Lower lobe of right lung (tissue), 2 donors: Measurements from ENCODE around the gene DLK2. TPM values are rescaled to one million over a fixed set of nuclear protein-coding genes. Genes with fewer than 3 reads are reported as not detected.
"Not testable (repeated sequence)": the region's sequence is repeated elsewhere in the genome, so short reads cannot be mapped to it uniquely, and the experiment has no call there.

Experiments used
- ATAC-seq, 2 donors: fragments of 200-7000 bp; cut with Tn5 transposase; one replicate each; pipeline ENCODE4 v1.9.1; 2020 to 2022; ENCODE audit warnings: mild to moderate bottlenecking in 2 of 2, moderate library complexity in 2 of 2
- DNase-seq: peaks from one replicate; pipeline ENCODE4 v3.0.0-alpha.2; 2020
- H3K27ac ChIP-seq: fragments of 200-600 bp; one replicate; pipeline ENCODE4 v1.8.0; 2022
- H3K27me3 ChIP-seq: fragments of 200-600 bp; one replicate; pipeline ENCODE4 v1.8.0; 2022; ENCODE audit warnings: low read depth
- H3K36me3 ChIP-seq: fragments of 200-600 bp; one replicate; pipeline ENCODE4 v1.8.0; 2022; ENCODE audit warnings: mild to moderate bottlenecking
- H3K4me1 ChIP-seq: fragments of 200-600 bp; one replicate; pipeline ENCODE4 v1.8.0; 2022
- H3K4me3 ChIP-seq: fragments of 200-600 bp; one replicate; pipeline ENCODE4 v1.8.0; 2022; ENCODE audit warnings: mild to moderate bottlenecking
- H3K9me3 ChIP-seq: fragments of 200-600 bp; one replicate; pipeline ENCODE4 v1.8.0; 2022
- CTCF ChIP-seq: fragments of 200-600 bp; IDR thresholded peaks from one replicate; pipeline ENCODE4 v1.8.0; 2022; ENCODE audit warnings: antibody characterized with exemption, mild to moderate bottlenecking
- intact Hi-C: fragments of 100-400 bp; cut with DNase I; formaldehyde crosslinking; loops from one replicate; pipeline ENCODE4 v1.11.0; 2022
- total RNA-seq: library from RNA; stranded (reverse); fragmentation: NEBNext Ultra II Directional; extraction: Animal tissue kit (Norgen Biotek cat#: 25700); gene quantifications from one replicate; pipeline ENCODE4 v1.2.1, GENCODE V29; 2021
- donor health status: DM: no; HTN: yes; CAD: no; lungs with severe emphysema.

DLK2 gene
- total RNA-seq, 1 donor from 2014 or later = 0.53 TPM

- Histone ChIP-seq H3K4me3 (no peak overlapping the region), H3K36me3 (no peaks in the 10 kb centered on the region), H3K27me3 (peaks cover 31% of the 10 kb centered on the region), H3K4me1 (no peaks in the 10 kb centered on the region), H3K27ac (no peak overlapping the region), H3K9me3 (no peaks in the 10 kb centered on the region)
- DNase-seq (no peak), ATAC-seq (no peak)
- no peak for TF ChIP-seq CTCF
- intact Hi-C loops = no loop called here
These were observed 10.6 kb upstream of the DLK2 start for GRCh38 chr6:43465948-43466347.

GRCh38 chr6:43464337-43464736, 9.0 kb upstream of the DLK2 start:
- no peak overlapping the region for H3K27ac ChIP-seq
- H3K27me3 ChIP-seq = peaks cover 38% of the 10 kb centered on the region
- no peaks in the 10 kb centered on the region for H3K9me3 ChIP-seq
- ATAC-seq (no peak), DNase-seq (no peak)
- intact Hi-C loops = no loop called here
- H3K4me3 ChIP-seq = no peak overlapping the region
- no peaks in the 10 kb centered on the region for H3K36me3 ChIP-seq
- H3K4me1 ChIP-seq = no peaks in the 10 kb centered on the region
- no peak for TF ChIP-seq CTCF

GRCh38 chr6:43461936-43462335, 6.6 kb upstream of the DLK2 start:
- Histone ChIP-seq H3K4me3 (no peak overlapping the region), H3K27ac (no peak overlapping the region), H3K9me3 (no peaks in the 10 kb centered on the region), H3K27me3 (peaks cover 47% of the 10 kb centered on the region), H3K4me1 (no peaks in the 10 kb centered on the region), H3K36me3 (no peaks in the 10 kb centered on the region)
- intact Hi-C loops = no loop called here
- DNase-seq (no peak), ATAC-seq (no peak)
- no peak for TF ChIP-seq CTCF

- peaks cover 5% of the 10 kb centered on the region for H3K4me1 ChIP-seq
- no peak overlapping the region for H3K4me3 ChIP-seq
- no peak overlapping the region for H3K27ac ChIP-seq
- TF ChIP-seq CTCF = no peak
- no peak for DNase-seq
- no peaks in the 10 kb centered on the region for H3K9me3 ChIP-seq
- H3K27me3 ChIP-seq = peaks cover 54% of the 10 kb centered on the region
- intact Hi-C loops = no loop called here
- ATAC-seq = no peak
- H3K36me3 ChIP-seq = no peaks in the 10 kb centered on the region
These were observed 4.7 kb upstream of the DLK2 start for GRCh38 chr6:43460032-43460431.

GRCh38 chr6:43459535-43459934, 4.2 kb upstream of the DLK2 start:
- no peak for ATAC-seq
- no peak for TF ChIP-seq CTCF
- Histone ChIP-seq H3K36me3 (no peaks in the 10 kb centered on the region), H3K27me3 (peaks cover 59% of the 10 kb centered on the region), H3K4me1 (peaks cover 7% of the 10 kb centered on the region), H3K4me3 (no peak overlapping the region), H3K27ac (no peak overlapping the region), H3K9me3 (no peaks in the 10 kb centered on the region)
- no peak for DNase-seq
- intact Hi-C loops = no loop called here

- DNase-seq, H3K9me3 ChIP-seq, H3K36me3 ChIP-seq, H3K4me3 ChIP-seq, ATAC-seq, H3K27ac ChIP-seq, intact Hi-C loops: not testable (repeated sequence)
- Histone ChIP-seq H3K27me3 (peaks cover 54% of the 10 kb centered on the region), H3K4me1 (peaks cover 11% of the 10 kb centered on the region)
These were observed 2.8 kb upstream of the DLK2 start for GRCh38 chr6:43458154-43458553.
